Upper lobe of left lung (tissue), 6 donors: Measurements from ENCODE around the gene CBR1. TPM values are rescaled to one million over a fixed set of nuclear protein-coding genes. Genes with fewer than 3 reads are reported as not detected.

Experiments used
- ATAC-seq, 2 donors: fragments of 200-7000 bp; cut with Tn5 transposase; one replicate each; pipeline ENCODE4 v1.9.1; 2022; ENCODE audit warnings: mild to moderate bottlenecking in 2 of 2, moderate library complexity in 2 of 2; ENCODE audit not compliant: low FRiP score in 2 of 2
- DNase-seq, 2 donors: peaks; one replicate each; pipeline ENCODE4 v3.0.0-alpha.2; 2019 to 2020
- H3K27ac ChIP-seq, 4 donors: fragments of 200-600 bp; sonication (generic); one replicate each; pipeline ENCODE4 v1.5.1; 2016 to 2019
- H3K27me3 ChIP-seq, 4 donors: fragments of 200-600 bp; sonication (generic); one replicate each; pipeline ENCODE4 v1.5.1; 2017 to 2019
- H3K36me3 ChIP-seq, 4 donors: fragments of 200-600 bp; sonication (generic); one replicate each; pipeline ENCODE4 v1.5.1; 2016 to 2019
- H3K4me1 ChIP-seq, 4 donors: fragments of 200-600 bp; sonication (generic); one replicate each; pipeline ENCODE4 v1.5.1; 2018 to 2019
- H3K4me3 ChIP-seq, 4 donors: fragments of 200-600 bp; sonication (generic); one replicate each; pipeline ENCODE4 v1.5.1; 2017 to 2019; ENCODE audit warnings: mild to moderate bottlenecking in 2 of 4, moderate library complexity in 1 of 4
- H3K9me3 ChIP-seq, 4 donors: fragments of 200-600 bp; sonication (generic); one replicate each; pipeline ENCODE4 v1.5.1; 2018 to 2019
- CTCF ChIP-seq, 6 experiments: fragments of 450-650 bp in 4 of 6; fragments of 200-600 bp in 2 of 6; sonication (generic) in 2 of 6; IDR thresholded peaks; one replicate each; pipeline ENCODE4 v1.5.1; 2016 to 2019; ENCODE audit warnings: antibody characterized with exemption in 6 of 6
- EP300 ChIP-seq, 4 donors: sonication (generic); formaldehyde crosslinking; IDR thresholded peaks; one replicate each; pipeline ENCODE4 v1.5.1; 2017; ENCODE audit warnings: antibody characterized with exemption in 4 of 4, control low read depth in 2 of 4
- POLR2A ChIP-seq, 4 donors: fragments of 450-650 bp; IDR thresholded peaks; one replicate each; pipeline ENCODE4 v1.5.1; 2016 to 2017; ENCODE audit warnings: antibody characterized with exemption in 4 of 4, mild to moderate bottlenecking in 2 of 4
- POLR2AphosphoS5 ChIP-seq, 2 donors: sonication (generic); formaldehyde crosslinking; IDR thresholded peaks; one replicate each; pipeline ENCODE4 v1.5.1; 2017; ENCODE audit warnings: antibody characterized with exemption in 2 of 2
- WGBS, 2 donors: methylation state at CpG; one replicate each; pipeline ENCODE4 v1.1.5; 2017 to 2018; 5-methylcytosine and 5-hydroxymethylcytosine counted together
- total RNA-seq, 6 donors: library from RNA; depleted of rRNA in 4 of 6; stranded (reverse); fragments of >200 nt in 4 of 6; gene quantifications; one replicate each; pipeline versions ENCODE4 v1.1.0 to v1.2.1, GENCODE V29; 2016 to 2021
- donor health status: DM: no; HTN: no; CAD: no; lungs with moderate emphysema.
- donor health status: DM: no; HTN: yes; CAD: no; lungs with severe emphysema.

CBR1 gene
- total RNA-seq, 6 donors from 2014 or later: 62.6 to 322 (median 106) TPM

- Histone ChIP-seq H3K9me3 (no peaks in the 10 kb centered on the region), H3K4me3 (no peak overlapping the region), H3K36me3 (peaks cover 0 to 18% (median 6%) of the 10 kb centered on the region in 4 donors), H3K27ac (no peak overlapping the region), H3K27me3 (no peaks in the 10 kb centered on the region), H3K4me1 (peaks cover 26 to 36% (median 27%) of the 10 kb centered on the region in 4 donors)
- no peak for ATAC-seq
- TF ChIP-seq POLR2A (IDR thresholded peaks at IDR 0.05): no peak
- no peak for TF ChIP-seq POLR2AphosphoS5 (IDR thresholded peaks at IDR 0.05)
- WGBS, 2 donors: 80 to 81% methylated on average over 3 of the region's 3 CpGs
- no peak for DNase-seq
These were observed 5.3 kb downstream of the CBR1 start for GRCh38 chr21:36075171-36075570.

GRCh38 chr21:36075953-36076352 lies 6.1 kb downstream of the CBR1 start:
- H3K27ac ChIP-seq: no peak overlapping the region
- DNase-seq: no peak

GRCh38 chr21:36076878-36077655 lies 7.2 kb downstream of the CBR1 start:
- Histone ChIP-seq H3K36me3 (peaks cover 0 to 9% (median 6%) of the 10 kb centered on the region in 4 donors), H3K27me3 (no peaks in the 10 kb centered on the region), H3K4me3 (no peak overlapping the region), H3K9me3 (no peaks in the 10 kb centered on the region), H3K4me1 (peaks cover 9 to 19% (median 12%) of the 10 kb centered on the region in 4 donors), H3K27ac (peak overlapping the region in 2 of 4 donors; percentile 30)
- DNase-seq (peak in 1 of 2 donors; percentile 58), ATAC-seq (peak in 1 of 2 donors; percentile 45)
- TF ChIP-seq CTCF (IDR thresholded peaks at IDR 0.05): no peak
- TF ChIP-seq EP300 (IDR thresholded peaks at IDR 0.05): no peak
- no peak for TF ChIP-seq POLR2AphosphoS5 (IDR thresholded peaks at IDR 0.05)
- no peak for TF ChIP-seq POLR2A (IDR thresholded peaks at IDR 0.05)
- 54 to 64% methylated on average over 7 of the region's 7 CpGs for WGBS, 2 donors

More at GRCh38 chr21:36075953-36076352, 6.1 kb downstream of the CBR1 start:
- Histone ChIP-seq H3K27me3 (no peaks in the 10 kb centered on the region), H3K36me3 (peaks cover 0 to 18% (median 6%) of the 10 kb centered on the region in 4 donors), H3K4me1 (peaks cover 20 to 28% (median 22%) of the 10 kb centered on the region in 4 donors), H3K4me3 (no peak overlapping the region), H3K9me3 (no peaks in the 10 kb centered on the region)
- no peak for ATAC-seq
- 90 to 91% methylated on average over 5 of the region's 5 CpGs for WGBS, 2 donors
- TF ChIP-seq POLR2A (IDR thresholded peaks at IDR 0.05) (no peak), POLR2AphosphoS5 (IDR thresholded peaks at IDR 0.05) (no peak), CTCF (IDR thresholded peaks at IDR 0.05) (no peak), EP300 (IDR thresholded peaks at IDR 0.05) (no peak)

- TF ChIP-seq POLR2A (IDR thresholded peaks at IDR 0.05) (no peak), EP300 (IDR thresholded peaks at IDR 0.05) (peak in 1 of 4 donors; percentile 29), CTCF (IDR thresholded peaks at IDR 0.05) (no peak), POLR2AphosphoS5 (IDR thresholded peaks at IDR 0.05) (peak in 1 of 2 donors; percentile 7)
- Histone ChIP-seq H3K4me3 (no peak overlapping the region), H3K4me1 (peaks cover 5 to 12% (median 5%) of the 10 kb centered on the region in 4 donors), H3K27ac (peak overlapping the region in 2 of 4 donors; percentile 30), H3K36me3 (peaks cover 0 to 2% (median under 1%) of the 10 kb centered on the region in 4 donors), H3K9me3 (no peaks in the 10 kb centered on the region), H3K27me3 (no peaks in the 10 kb centered on the region)
- peak in 1 of 2 donors; percentile 48 for DNase-seq
- WGBS, 2 donors: 63 to 94% methylated on average over 9 of the region's 9 CpGs
- peak in 1 of 2 donors; percentile 74 for ATAC-seq
These were observed 7.9 kb downstream of the CBR1 start for GRCh38 chr21:36077758-36078157.

GRCh38 chr21:36079010-36079649 lies 9.3 kb downstream of the CBR1 start:
- no peak for TF ChIP-seq POLR2AphosphoS5 (IDR thresholded peaks at IDR 0.05)
- TF ChIP-seq POLR2A (IDR thresholded peaks at IDR 0.05): no peak
- TF ChIP-seq EP300 (IDR thresholded peaks at IDR 0.05): no peak
- no peak for TF ChIP-seq CTCF (IDR thresholded peaks at IDR 0.05)
- Histone ChIP-seq H3K36me3 (no peaks in the 10 kb centered on the region), H3K9me3 (no peaks in the 10 kb centered on the region), H3K27ac (peak overlapping the region in 1 of 4 donors; percentile 53), H3K27me3 (no peaks in the 10 kb centered on the region), H3K4me1 (peaks cover 0 to 12% (median 2%) of the 10 kb centered on the region in 4 donors), H3K4me3 (no peak overlapping the region)
- DNase-seq: peak in 1 of 2 donors; percentile 37
- ATAC-seq: peak; percentile 52 to 66
- 77 to 79% methylated on average over 14 of the region's 14 CpGs for WGBS, 2 donors
